GM12878 (cell line): Measurements from ENCODE around the gene PDE11A. TPM values are rescaled to one million over a fixed set of nuclear protein-coding genes. Genes with fewer than 3 reads are reported as not detected.

ENCODE experiments used
- ATAC-seq: fragments of 200-7000 bp; cut with Tn5 transposase; 3 replicates; pipeline ENCODE4 v1.9.1; 2020; ENCODE audit warnings: mild to moderate bottlenecking, moderate library complexity
- BruUV-seq: library from RNA; stranded (reverse); fragments of 400-500 nt; replicated peaks from 2 replicates; lab custom pipeline; 2021; lab: Mats Ljungman, UMichigan
- CTCF ChIA-PET: fragments of 300-600 bp; sonication (Branson Sonifier 250); formaldehyde crosslinking; extraction: SDS; loops from one replicate; lab custom pipeline; 2021; ENCODE audit warnings: inconsistent platforms; lab: Yijun Ruan, JAX
- POLR2A ChIA-PET: fragments of 350-600 bp; formaldehyde crosslinking; extraction: SDS; loops from one replicate; lab custom pipeline; 2021; ENCODE audit warnings: inconsistent platforms; lab: Charles Lee
- RAD21 ChIA-PET: fragments of 300-600 bp; sonication (Branson Sonifier 250); formaldehyde crosslinking; loops from one replicate; lab custom pipeline; 2023; ENCODE audit warnings: antibody characterized with exemption; ENCODE audit not compliant: unreplicated experiment; lab: Charles Lee
- SMC1A ChIA-PET: fragments of 300-600 bp; sonication (Branson Sonifier 250); formaldehyde crosslinking; loops from one replicate; lab custom pipeline; 2023; ENCODE audit not compliant: unreplicated experiment, uncharacterized antibody; lab: Charles Lee
- DNase-seq: peaks from one replicate; pipeline ENCODE4 v3.0.0-alpha.2; 2011; ENCODE audit warnings: low read depth, low spot score
- FAIRE-seq: peaks from 3 replicates; lab custom pipeline; 2011; peaks lifted over from hg19 to GRCh38; lab: Jason Lieb, UNC
- H2AFZ ChIP-seq: 2 replicates; pipeline ENCODE4 v1.6.0; 2011; ENCODE audit warnings: low read depth, low read length, control low read depth; ENCODE audit not compliant: control insufficient read depth
- H3K27ac ChIP-seq: 2 replicates; pipeline ENCODE4 v1.5.1; 2011; ENCODE audit warnings: control low read depth; ENCODE audit not compliant: control insufficient read depth, insufficient read depth
- H3K27me3 ChIP-seq, 2 experiments: replicated peaks in 1 of 2; 2 replicates each; pipeline versions ENCODE4 v1.6.0 to v1.6.1; 2011; ENCODE audit warnings: low read length in 1 of 2; ENCODE audit not compliant: control insufficient read depth in 2 of 2, insufficient read depth in 2 of 2
- H3K36me3 ChIP-seq, 2 experiments: 2 replicates each; pipeline ENCODE4 v1.5.1; 2011; ENCODE audit warnings: low read length in 1 of 2; ENCODE audit not compliant: control insufficient read depth in 2 of 2, insufficient read depth in 2 of 2
- H3K4me1 ChIP-seq: 2 replicates; pipeline ENCODE4 v1.6.1; 2011; ENCODE audit warnings: mild to moderate bottlenecking, low read length, moderate library complexity, mixed read lengths; ENCODE audit not compliant: control insufficient read depth, insufficient read depth
- H3K4me2 ChIP-seq: 2 replicates; pipeline ENCODE4 v1.6.0; 2011; ENCODE audit warnings: control low read depth; ENCODE audit not compliant: control insufficient read depth, insufficient read depth
- H3K4me3 ChIP-seq: fragments of 200-600 bp; sonication (generic); 2 replicates; pipeline ENCODE4 v1.5.1; 2016
- H3K79me2 ChIP-seq: 2 replicates; pipeline ENCODE4 v1.6.0; 2011; ENCODE audit warnings: low read length; ENCODE audit not compliant: control insufficient read depth, insufficient read depth
- H3K9ac ChIP-seq: 2 replicates; pipeline ENCODE4 v1.8.0; 2011; ENCODE audit warnings: low read length, control low read depth, mixed read lengths; ENCODE audit not compliant: control insufficient read depth, insufficient read depth
- H3K9me3 ChIP-seq: replicated peaks from 3 replicates; pipeline ENCODE4 v1.5.1; 2011; ENCODE audit warnings: mild to moderate bottlenecking, low read length; ENCODE audit not compliant: control insufficient read depth, insufficient read depth
- H4K20me1 ChIP-seq: 2 replicates; pipeline ENCODE4 v1.6.0; 2011; ENCODE audit not compliant: control insufficient read depth, insufficient read depth
- CBFB ChIP-seq: IDR thresholded peaks from 2 replicates; pipeline ENCODE4 v1.6.1; 2016; ENCODE audit warnings: antibody characterized with exemption, low read depth
- EGR1 ChIP-seq, 2 experiments: IDR thresholded peaks; 1 replicate in 1 of 2; 2 replicates in 1 of 2; pipeline ENCODE4 v1.6.1; 2011 to 2012; ENCODE audit warnings: low read depth in 2 of 2, low read length in 2 of 2, borderline replicate concordance in 1 of 2, mild to moderate bottlenecking in 1 of 2, moderate library complexity in 1 of 2
- HDGF ChIP-seq: fragments of 450-650 bp; IDR thresholded peaks from 2 replicates; pipeline ENCODE4 v1.6.1; 2016; ENCODE audit warnings: antibody characterized with exemption
- IKZF1 ChIP-seq: fragments of 450-650 bp; conservative IDR thresholded peaks from 2 replicates; pipeline ENCODE4 v1.6.1; 2017; ENCODE audit warnings: antibody characterized with exemption, mild to moderate bottlenecking
- POLR2AphosphoS5 ChIP-seq: IDR thresholded peaks from 2 replicates; pipeline ENCODE4 v1.6.1; 2011; ENCODE audit warnings: mild to moderate bottlenecking, low read length, inconsistent platforms
- SP1 ChIP-seq: IDR thresholded peaks from one replicate; pipeline ENCODE4 v1.6.1; 2011; ENCODE audit warnings: low read depth, low read length
- STAT3 ChIP-seq: IDR thresholded peaks from 2 replicates; pipeline ENCODE4 v1.6.1; 2011; ENCODE audit warnings: low read depth, low read length, improper control_type of control experiment
- ZNF384 ChIP-seq: IDR thresholded peaks from 2 replicates; pipeline ENCODE4 v1.6.1; 2012; ENCODE audit warnings: low read depth, mild to moderate bottlenecking, low read length, improper control_type of control experiment, borderline replicate concordance
- WGBS: methylation state at CpG from one replicate; pipeline ENCODE4 v1.1.6; 2016; ENCODE audit warnings: low lambda C conversion rate; ENCODE audit not compliant: insufficient replicate concordance, insufficient coverage; ENCODE audit errors: missing lambda C conversion rate; 5-methylcytosine and 5-hydroxymethylcytosine counted together
- in situ Hi-C: fragments of 300-500 bp; cut with MboI; formaldehyde crosslinking; loops from 9 replicates; pipeline ENCODE4 v1.14.3; 2018; ENCODE audit warnings: mixed read lengths
- intact Hi-C: fragments of 100-400 bp; cut with micrococcal nuclease; formaldehyde crosslinking; loops from one replicate; pipeline ENCODE4 v1.14.2; 2022; ENCODE audit not compliant: unreplicated experiment
- polyA plus RNA-seq, 11 experiments: library from polyadenylated mRNA; depleted of rRNA in 4 of 11; unstranded in 6 of 11; stranded (reverse) in 5 of 11; fragments of >200 nt; fragmentation: Nextera tagmentation in 4 of 11; fragmentation: Illumina TruSeq in 1 of 11; extraction: Ambion mirVana in 4 of 11; extraction: Trizol in 1 of 11; gene quantifications; 1 replicate in 1 of 11; 2 replicates in 10 of 11; pipeline versions ENCODE4 v1.2.1 to v1.2.3, GENCODE V29; 2011 to 2016; ENCODE audit warnings: inconsistent platforms in 2 of 11, missing spikeins in 2 of 11, low read depth in 1 of 11
- total RNA-seq, 4 experiments: library from RNA; depleted of rRNA in 3 of 4; stranded (reverse); fragments of >200 nt in 3 of 4; fragmentation: Illumina TruSeq in 1 of 4; extraction: Trizol in 1 of 4; gene quantifications; 2 replicates each; pipeline versions ENCODE4 v1.2.1 to v1.2.3, GENCODE V29; 2013 to 2021
- TF ChIP-seq, protein P1 (sequence below): fragments of 450-650 bp; IDR thresholded peaks from 2 replicates; pipeline ENCODE4 v1.6.1; 2017; ENCODE audit warnings: mild to moderate bottlenecking, low read depth, inconsistent platforms; ENCODE audit not compliant: poor library complexity, severe bottlenecking
- TF ChIP-seq, protein P2 (sequence below): fragments of 450-650 bp; IDR thresholded peaks from 2 replicates; pipeline ENCODE4 v1.6.1; 2017; ENCODE audit warnings: borderline replicate concordance
- TF ChIP-seq, protein P3 (sequence below): fragments of 150-350 bp; IDR thresholded peaks from 2 replicates; pipeline ENCODE4 v1.6.1; 2016; ENCODE audit warnings: low read depth, low read length
- TF ChIP-seq, protein P4 (sequence below): fragments of 450-650 bp; IDR thresholded peaks from 2 replicates; pipeline ENCODE4 v1.6.1; 2018; ENCODE audit warnings: borderline replicate concordance, mild to moderate bottlenecking; ENCODE audit not compliant: partially characterized antibody

The PDE11A gene
- total and polyA plus RNA-seq, 10 of the 15 experiments (the other 5 are each of a cell fraction or from before 2014, with no cell fraction given) = 0.01 to 0.17 (median 0.06) TPM; not detected in 5

DNA sequence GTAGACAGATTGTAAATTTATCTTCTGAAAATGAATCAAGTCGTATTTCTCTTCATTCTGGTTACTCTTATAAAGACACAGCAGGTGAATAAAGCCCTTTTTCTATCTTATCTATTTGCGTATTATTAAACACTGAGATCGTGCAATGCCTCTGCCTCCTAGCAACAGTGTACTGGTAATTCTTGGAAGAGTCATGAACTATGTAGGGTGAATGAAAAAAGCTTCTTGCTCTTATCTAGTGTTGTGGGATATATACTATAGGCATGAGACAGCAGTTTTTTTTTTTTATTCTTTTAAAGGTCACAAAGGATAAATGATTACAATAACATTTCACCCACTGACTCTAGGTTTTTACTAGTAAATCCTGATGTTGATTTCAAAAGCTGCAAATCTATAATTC is 324.2 kb downstream of the PDE11A start (continued):
- TF ChIP-seq, protein P1, sequence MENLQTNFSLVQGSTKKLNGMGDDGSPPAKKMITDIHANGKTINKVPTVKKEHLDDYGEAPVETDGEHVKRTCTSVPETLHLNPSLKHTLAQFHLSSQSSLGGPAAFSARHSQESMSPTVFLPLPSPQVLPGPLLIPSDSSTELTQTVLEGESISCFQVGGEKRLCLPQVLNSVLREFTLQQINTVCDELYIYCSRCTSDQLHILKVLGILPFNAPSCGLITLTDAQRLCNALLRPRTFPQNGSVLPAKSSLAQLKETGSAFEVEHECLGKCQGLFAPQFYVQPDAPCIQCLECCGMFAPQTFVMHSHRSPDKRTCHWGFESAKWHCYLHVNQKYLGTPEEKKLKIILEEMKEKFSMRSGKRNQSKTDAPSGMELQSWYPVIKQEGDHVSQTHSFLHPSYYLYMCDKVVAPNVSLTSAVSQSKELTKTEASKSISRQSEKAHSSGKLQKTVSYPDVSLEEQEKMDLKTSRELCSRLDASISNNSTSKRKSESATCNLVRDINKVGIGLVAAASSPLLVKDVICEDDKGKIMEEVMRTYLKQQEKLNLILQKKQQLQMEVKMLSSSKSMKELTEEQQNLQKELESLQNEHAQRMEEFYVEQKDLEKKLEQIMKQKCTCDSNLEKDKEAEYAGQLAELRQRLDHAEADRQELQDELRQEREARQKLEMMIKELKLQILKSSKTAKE = no peak
- no peak for TF ChIP-seq STAT3
- no peak for TF ChIP-seq SP1

DNA sequence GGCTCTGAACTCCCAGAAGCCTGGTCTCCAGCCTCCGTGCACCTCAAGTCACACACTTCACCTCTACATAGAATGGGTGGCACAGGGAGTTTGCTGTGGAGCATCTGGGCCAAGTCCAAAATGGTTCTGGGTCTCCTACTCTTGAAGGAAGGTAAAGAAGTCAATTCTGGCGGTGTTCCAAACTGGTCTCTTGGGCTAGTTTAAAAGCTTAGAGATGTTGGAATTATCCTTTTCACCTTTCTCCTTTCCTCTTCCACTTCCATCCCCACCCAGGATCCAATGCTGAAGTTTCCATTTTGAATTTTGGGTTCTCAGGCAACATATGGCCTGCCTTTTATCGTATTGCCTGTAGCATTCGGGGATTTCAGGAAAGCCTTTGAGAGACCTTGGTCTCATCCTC is 325.2 kb downstream of the PDE11A start:
- H4K20me1 ChIP-seq = no peaks in the 10 kb centered on the region
- H3K9ac ChIP-seq = no peak overlapping the region
- CTCF ChIA-PET = interaction anchor here (1.5 kb wide), 1 partner anchor 365 kb away, joined by 3 read pairs; no protein-coding TSS in a partner anchor
- RAD21 ChIA-PET = no interaction called here
- in situ Hi-C loops = no loop called here
- FAIRE-seq = no peak
- H3K36me3 ChIP-seq = no peaks in the 10 kb centered on the region
- H3K4me1 ChIP-seq = no peaks in the 10 kb centered on the region
- peaks cover 0 to 2% of the 10 kb centered on the region in 2 experiments; a peak in 2 of 4 replicates for H3K27me3 ChIP-seq
- H3K4me3 ChIP-seq = no peak overlapping the region
- SMC1A ChIA-PET = no interaction called here
- POLR2A ChIA-PET = no interaction called here
- DNase-seq = no peak
- H3K27ac ChIP-seq = no peak overlapping the region
- intact Hi-C loops = no loop called here
- H2AFZ ChIP-seq = no peak overlapping the region
- WGBS = 46% methylated on average over 4 of the region's 4 CpGs
- no TSS peak for BruUV-seq
- H3K79me2 ChIP-seq = no peaks in the 10 kb centered on the region
- H3K4me2 ChIP-seq = no peak overlapping the region
- H3K9me3 ChIP-seq = no peaks in the 10 kb centered on the region
- ATAC-seq = no peak
- TF ChIP-seq, protein P2, sequence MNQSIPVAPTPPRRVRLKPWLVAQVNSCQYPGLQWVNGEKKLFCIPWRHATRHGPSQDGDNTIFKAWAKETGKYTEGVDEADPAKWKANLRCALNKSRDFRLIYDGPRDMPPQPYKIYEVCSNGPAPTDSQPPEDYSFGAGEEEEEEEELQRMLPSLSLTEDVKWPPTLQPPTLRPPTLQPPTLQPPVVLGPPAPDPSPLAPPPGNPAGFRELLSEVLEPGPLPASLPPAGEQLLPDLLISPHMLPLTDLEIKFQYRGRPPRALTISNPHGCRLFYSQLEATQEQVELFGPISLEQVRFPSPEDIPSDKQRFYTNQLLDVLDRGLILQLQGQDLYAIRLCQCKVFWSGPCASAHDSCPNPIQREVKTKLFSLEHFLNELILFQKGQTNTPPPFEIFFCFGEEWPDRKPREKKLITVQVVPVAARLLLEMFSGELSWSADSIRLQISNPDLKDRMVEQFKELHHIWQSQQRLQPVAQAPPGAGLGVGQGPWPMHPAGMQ = no peak
- TF ChIP-seq POLR2AphosphoS5 = no peak
- TF ChIP-seq, protein P3, sequence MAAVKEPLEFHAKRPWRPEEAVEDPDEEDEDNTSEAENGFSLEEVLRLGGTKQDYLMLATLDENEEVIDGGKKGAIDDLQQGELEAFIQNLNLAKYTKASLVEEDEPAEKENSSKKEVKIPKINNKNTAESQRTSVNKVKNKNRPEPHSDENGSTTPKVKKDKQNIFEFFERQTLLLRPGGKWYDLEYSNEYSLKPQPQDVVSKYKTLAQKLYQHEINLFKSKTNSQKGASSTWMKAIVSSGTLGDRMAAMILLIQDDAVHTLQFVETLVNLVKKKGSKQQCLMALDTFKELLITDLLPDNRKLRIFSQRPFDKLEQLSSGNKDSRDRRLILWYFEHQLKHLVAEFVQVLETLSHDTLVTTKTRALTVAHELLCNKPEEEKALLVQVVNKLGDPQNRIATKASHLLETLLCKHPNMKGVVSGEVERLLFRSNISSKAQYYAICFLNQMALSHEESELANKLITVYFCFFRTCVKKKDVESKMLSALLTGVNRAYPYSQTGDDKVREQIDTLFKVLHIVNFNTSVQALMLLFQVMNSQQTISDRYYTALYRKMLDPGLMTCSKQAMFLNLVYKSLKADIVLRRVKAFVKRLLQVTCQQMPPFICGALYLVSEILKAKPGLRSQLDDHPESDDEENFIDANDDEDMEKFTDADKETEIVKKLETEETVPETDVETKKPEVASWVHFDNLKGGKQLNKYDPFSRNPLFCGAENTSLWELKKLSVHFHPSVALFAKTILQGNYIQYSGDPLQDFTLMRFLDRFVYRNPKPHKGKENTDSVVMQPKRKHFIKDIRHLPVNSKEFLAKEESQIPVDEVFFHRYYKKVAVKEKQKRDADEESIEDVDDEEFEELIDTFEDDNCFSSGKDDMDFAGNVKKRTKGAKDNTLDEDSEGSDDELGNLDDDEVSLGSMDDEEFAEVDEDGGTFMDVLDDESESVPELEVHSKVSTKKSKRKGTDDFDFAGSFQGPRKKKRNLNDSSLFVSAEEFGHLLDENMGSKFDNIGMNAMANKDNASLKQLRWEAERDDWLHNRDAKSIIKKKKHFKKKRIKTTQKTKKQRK = no peak
- no peak for TF ChIP-seq ZNF384
- TF ChIP-seq EGR1 (IDR thresholded peaks at IDR 0.05; ENCODE audit: borderline replicate concordance in 1 of 2, low read depth in 2 of 2, low read length in 2 of 2) = no peak
- no peak for TF ChIP-seq IKZF1
- TF ChIP-seq HDGF = no peak
- TF ChIP-seq, protein P4, sequence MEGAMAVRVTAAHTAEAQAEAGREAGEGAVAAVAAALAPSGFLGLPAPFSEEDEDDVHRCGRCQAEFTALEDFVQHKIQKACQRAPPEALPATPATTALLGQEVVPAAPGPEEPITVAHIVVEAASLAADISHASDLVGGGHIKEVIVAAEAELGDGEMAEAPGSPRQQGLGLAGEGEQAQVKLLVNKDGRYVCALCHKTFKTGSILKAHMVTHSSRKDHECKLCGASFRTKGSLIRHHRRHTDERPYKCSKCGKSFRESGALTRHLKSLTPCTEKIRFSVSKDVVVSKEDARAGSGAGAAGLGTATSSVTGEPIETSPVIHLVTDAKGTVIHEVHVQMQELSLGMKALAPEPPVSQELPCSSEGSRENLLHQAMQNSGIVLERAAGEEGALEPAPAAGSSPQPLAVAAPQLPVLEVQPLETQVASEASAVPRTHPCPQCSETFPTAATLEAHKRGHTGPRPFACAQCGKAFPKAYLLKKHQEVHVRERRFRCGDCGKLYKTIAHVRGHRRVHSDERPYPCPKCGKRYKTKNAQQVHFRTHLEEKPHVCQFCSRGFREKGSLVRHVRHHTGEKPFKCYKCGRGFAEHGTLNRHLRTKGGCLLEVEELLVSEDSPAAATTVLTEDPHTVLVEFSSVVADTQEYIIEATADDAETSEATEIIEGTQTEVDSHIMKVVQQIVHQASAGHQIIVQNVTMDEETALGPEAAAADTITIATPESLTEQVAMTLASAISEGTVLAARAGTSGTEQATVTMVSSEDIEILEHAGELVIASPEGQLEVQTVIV = no peak
- no peak for TF ChIP-seq CBFB
